HepG2 (cell line): ENCODE data around the gene NGEF. TPM values are rescaled to one million over a fixed set of nuclear protein-coding genes. Genes with fewer than 3 reads are reported as not detected.

Experiments used
- CERS6 ChIP-seq: sonication (generic); formaldehyde crosslinking; IDR thresholded peaks from 2 replicates; pipeline ENCODE4 v1.5.0; 2020; ENCODE audit warnings: missing genetic modification reagents
- CREB3 ChIP-seq: sonication (generic); formaldehyde crosslinking; IDR thresholded peaks from 2 replicates; pipeline ENCODE4 v1.5.0; 2020; ENCODE audit warnings: missing genetic modification reagents
- DRAP1 ChIP-seq: IDR thresholded peaks from 2 replicates; pipeline ENCODE4 v1.6.1; 2016; ENCODE audit warnings: missing genetic modification reagents, missing compliant biosample characterization
- E2F1 ChIP-seq: sonication (generic); formaldehyde crosslinking; IDR thresholded peaks from 2 replicates; pipeline ENCODE4 v1.5.0; 2020; ENCODE audit warnings: missing genetic modification reagents
- HNRNPLL ChIP-seq: fragments of 200-400 bp; formaldehyde crosslinking; IDR thresholded peaks from 2 replicates; pipeline ENCODE4 v1.6.1; 2017; ENCODE audit warnings: mild to moderate bottlenecking, low read depth, low read length; ENCODE audit not compliant: poor library complexity, severe bottlenecking
- KMT2A ChIP-seq: sonication (generic); formaldehyde crosslinking; IDR thresholded peaks from 2 replicates; pipeline ENCODE4 v1.4.0; 2020; ENCODE audit warnings: missing genetic modification reagents
- MBD4 ChIP-seq: IDR thresholded peaks from 2 replicates; pipeline ENCODE4 v1.6.1; 2012; ENCODE audit warnings: low read length, inconsistent platforms, borderline replicate concordance
- MED8 ChIP-seq: sonication (generic); formaldehyde crosslinking; IDR thresholded peaks from 2 replicates; pipeline ENCODE4 v1.8.1; 2023; ENCODE audit warnings: mild to moderate bottlenecking, missing genetic modification reagents; ENCODE audit not compliant: insufficient replicate concordance
- NFIC ChIP-seq: IDR thresholded peaks from 2 replicates; pipeline ENCODE4 v1.6.1; 2012; ENCODE audit warnings: mild to moderate bottlenecking, low read length, inconsistent platforms
- PBX3 ChIP-seq: sonication (generic); formaldehyde crosslinking; IDR thresholded peaks from 2 replicates; pipeline ENCODE4 v1.8.1; 2023; ENCODE audit warnings: missing genetic modification reagents, inconsistent platforms, borderline replicate concordance
- POLR2G ChIP-seq: fragments of 200-400 bp; formaldehyde crosslinking; IDR thresholded peaks from 2 replicates; pipeline ENCODE4 v1.6.1; 2018; ENCODE audit warnings: mild to moderate bottlenecking, low read depth, low read length, moderate library complexity
- RAD51 ChIP-seq: fragments of 450-650 bp; IDR thresholded peaks from 2 replicates; pipeline ENCODE4 v1.6.1; 2016; ENCODE audit warnings: borderline replicate concordance
- RARA ChIP-seq: IDR thresholded peaks from 2 replicates; pipeline ENCODE4 v1.6.1; 2016; ENCODE audit warnings: missing genetic modification reagents, missing compliant biosample characterization
- RBFOX2 ChIP-seq: fragments of 200-400 bp; formaldehyde crosslinking; IDR thresholded peaks from 2 replicates; pipeline ENCODE4 v1.6.1; 2017; ENCODE audit warnings: low read depth, mild to moderate bottlenecking, low read length
- REPIN1 ChIP-seq: sonication (generic); formaldehyde crosslinking; IDR thresholded peaks from 2 replicates; pipeline ENCODE4 v1.8.0; 2022; ENCODE audit warnings: missing genetic modification reagents, low read depth, mild to moderate bottlenecking, borderline replicate concordance
- THYN1 ChIP-seq: sonication (generic); formaldehyde crosslinking; IDR thresholded peaks from 2 replicates; pipeline ENCODE4 v1.8.1; 2023; ENCODE audit warnings: low read depth, mild to moderate bottlenecking, moderate library complexity, missing genetic modification reagents, borderline replicate concordance
- USF2 ChIP-seq, 2 experiments: sonication (generic) in 1 of 2; formaldehyde crosslinking in 1 of 2; IDR thresholded peaks; 2 replicates each; pipeline versions ENCODE4 v1.5.1 to v1.6.1; 2011 to 2020; ENCODE audit warnings: borderline replicate concordance in 1 of 2, low read depth in 1 of 2, low read length in 1 of 2, mild to moderate bottlenecking in 1 of 2, missing genetic modification reagents in 1 of 2, moderate library complexity in 1 of 2
- ZFP91 ChIP-seq: sonication (generic); formaldehyde crosslinking; IDR thresholded peaks from 2 replicates; pipeline ENCODE4 v1.9.0; 2022; ENCODE audit warnings: missing genetic modification reagents, mild to moderate bottlenecking, borderline replicate concordance
- ZNF3 ChIP-seq: IDR thresholded peaks from 2 replicates; pipeline ENCODE4 v1.7.0; 2017; ENCODE audit warnings: inconsistent platforms
- polyA plus RNA-seq, 8 experiments: library from polyadenylated mRNA; depleted of rRNA in 3 of 8; stranded (reverse) in 7 of 8; unstranded in 1 of 8; fragments of >200 nt; fragmentation: Illumina TruSeq in 4 of 8; extraction: Trizol in 4 of 8; gene quantifications; 2 replicates each; pipeline versions ENCODE4 v1.2.1 to v1.2.3, GENCODE V29; 2011 to 2016; ENCODE audit warnings: low read depth in 4 of 8, missing spikeins in 1 of 8, mixed read lengths in 1 of 8; ENCODE audit not compliant: insufficient read depth in 1 of 8
- total RNA-seq, 5 experiments: library from RNA; depleted of rRNA; stranded (reverse); fragments of >200 nt; fragmentation: Illumina TruSeq; extraction: Trizol; gene quantifications; 2 replicates each; pipeline ENCODE4 v1.2.3, GENCODE V29; 2016; ENCODE audit warnings: low read depth in 1 of 5

NGEF gene
- total and polyA plus RNA-seq, 2 of the 13 experiments (the other 11 are each of a cell fraction or from before 2014, with no cell fraction given): 14.4 to 36.9 TPM

GRCh38 chr2:232879618-232880494, 133.2 kb downstream of the NGEF start (continued):
- TF ChIP-seq MBD4 (no peak), RAD51 (no peak), KMT2A (CRISPR knock-in tag) (no peak), MED8 (CRISPR knock-in tag) (no peak), USF2 (IDR thresholded peaks at IDR 0.05; ENCODE audit: low read depth, low read length) (no peak), USF2 (CRISPR knock-in tag; IDR thresholded peaks at IDR 0.05; ENCODE audit: borderline replicate concordance) (no peak), REPIN1 (CRISPR knock-in tag) (0 out of 2 replicates have a peak, but pooled peaks have one; percentile 20), DRAP1 (CRISPR knock-in tag) (no peak), PBX3 (CRISPR knock-in tag) (no peak), RARA (CRISPR knock-in tag) (no peak), THYN1 (CRISPR knock-in tag) (no peak), E2F1 (CRISPR knock-in tag) (no peak), POLR2G (peak; percentile 26), NFIC (no peak), RBFOX2 (peak; percentile 55), CREB3 (CRISPR knock-in tag) (no peak), ZNF3 (CRISPR knock-in tag) (no peak), HNRNPLL (peak; percentile 30), ZFP91 (CRISPR knock-in tag) (no peak; the same call in 1 of the 2 replicates), CERS6 (CRISPR knock-in tag) (no peak)
